ENCODE data around the gene MYO15B.

MYO15B gene

GRCh38 chr17:75641343-75641742 lies 53.7 kb downstream of the MYO15B start:
- TF ChIP-seq POLR2AphosphoS5 (IDR thresholded peaks at IDR 0.05; ENCODE audit: low read depth, low read length) = no peak
- no peak for TF ChIP-seq FOXP2 (optimal IDR thresholded peaks at IDR 0.05; ENCODE audit: borderline replicate concordance, extremely low read depth, extremely low read length, insufficient read depth)
- no peak for TF ChIP-seq REST (IDR thresholded peaks at IDR 0.05; ENCODE audit: insufficient read depth in 1 of 2, low read depth in 2 of 2, low read length in 2 of 2)
- no peak for TF ChIP-seq TAF1 (IDR thresholded peaks at IDR 0.05; ENCODE audit: borderline replicate concordance, insufficient read depth, low read length)
- TF ChIP-seq SIN3A (IDR thresholded peaks at IDR 0.05; ENCODE audit: borderline replicate concordance, insufficient read depth, low read length) = no peak

GRCh38 chr17:75642182-75642783 lies 54.7 kb downstream of the MYO15B start:
- no peak for TF ChIP-seq SIN3A (IDR thresholded peaks at IDR 0.05; ENCODE audit: borderline replicate concordance, insufficient read depth, low read length)

GRCh38 chr17:75642784-75643642 lies 55.4 kb downstream of the MYO15B start:
- TF ChIP-seq TAF1 (IDR thresholded peaks at IDR 0.05; ENCODE audit: borderline replicate concordance, insufficient read depth, low read length) = no peak
- no peak for TF ChIP-seq POLR2AphosphoS5 (IDR thresholded peaks at IDR 0.05; ENCODE audit: low read depth, low read length)
- TF ChIP-seq FOXP2 (optimal IDR thresholded peaks at IDR 0.05; ENCODE audit: borderline replicate concordance, extremely low read depth, extremely low read length, insufficient read depth) = no peak
- TF ChIP-seq SIN3A (IDR thresholded peaks at IDR 0.05; ENCODE audit: borderline replicate concordance, insufficient read depth, low read length) = no peak
- TF ChIP-seq REST (IDR thresholded peaks at IDR 0.05; ENCODE audit: insufficient read depth in 1 of 2, low read depth in 2 of 2, low read length in 2 of 2) = no peak

- TF ChIP-seq SIN3A (IDR thresholded peaks at IDR 0.05; ENCODE audit: borderline replicate concordance, insufficient read depth, low read length) (no peak), FOXP2 (optimal IDR thresholded peaks at IDR 0.05; ENCODE audit: borderline replicate concordance, extremely low read depth, extremely low read length, insufficient read depth) (no peak), POLR2AphosphoS5 (IDR thresholded peaks at IDR 0.05; ENCODE audit: low read depth, low read length) (no peak), REST (IDR thresholded peaks at IDR 0.05; ENCODE audit: insufficient read depth in 1 of 2, low read depth in 2 of 2, low read length in 2 of 2) (no peak)
Measured at GRCh38 chr17:75643643-75644017, 56.0 kb downstream of the MYO15B start.

- no peak for TF ChIP-seq SIN3A (IDR thresholded peaks at IDR 0.05; ENCODE audit: borderline replicate concordance, insufficient read depth, low read length)
- TF ChIP-seq REST (IDR thresholded peaks at IDR 0.05; ENCODE audit: insufficient read depth in 1 of 2, low read depth in 2 of 2, low read length in 2 of 2) = no peak
Measured at GRCh38 chr17:75645501-75645888, 57.9 kb downstream of the MYO15B start.

All from PFSK-1 (cell line).